KBM-7 (cell line): Measurements from ENCODE around the gene TOMM70.
"Not testable (repeated sequence)": the region's sequence is repeated elsewhere in the genome, so short reads cannot be mapped to it uniquely, and the experiment has no call there.

Experiments
- DNase-seq: peaks from one replicate; pipeline ENCODE4 v3.0.0-alpha.2; 2015
- in situ Hi-C: fragments of 300-500 bp; cut with MboI; formaldehyde crosslinking; loops from 2 replicates; pipeline ENCODE4 v1.14.3; 2020; ENCODE audit warnings: low sequenced_read_pairs, low pct_unique_long_range_greater_than_20kb, mixed read lengths

TOMM70 gene

GRCh38 chr3:100400780-100401673, at the start of gene TOMM70, which contains the start of gene LNP1:
TSS of gene TOMM70 (minus strand) at chr3:100401089. CDS start at chr3:100400949, 140 bp downstream.
TSS of gene LNP1 (plus strand) at chr3:100401539. CDS start at chr3:100429730, 28,191 bp downstream.
- DNase-seq, result peak; percentile 96
- in situ Hi-C loops, result no loop called here

- in situ Hi-C loops, result no loop called here
- no peak for DNase-seq
Observed at GRCh38 chr3:100449214-100449613, 48.3 kb upstream of the TOMM70 start.

GRCh38 chr3:100448079-100448478, 47.2 kb upstream of the TOMM70 start:
- no peak for DNase-seq
- in situ Hi-C loops, result no loop called here

- in situ Hi-C loops, DNase-seq: not testable (repeated sequence)
Observed at GRCh38 chr3:100447067-100447466, 46.2 kb upstream of the TOMM70 start.

- in situ Hi-C loops, result no loop called here
- DNase-seq, result no peak
Observed at GRCh38 chr3:100443690-100444089, 42.8 kb upstream of the TOMM70 start.

GRCh38 chr3:100440895-100441294, 40.0 kb upstream of the TOMM70 start:
- in situ Hi-C loops, result no loop called here
- DNase-seq, result no peak

GRCh38 chr3:100438623-100438974, 37.7 kb upstream of the TOMM70 start:
- in situ Hi-C loops, result no loop called here

GRCh38 chr3:100437721-100438622, 37.1 kb upstream of the TOMM70 start:
- in situ Hi-C loops, result no loop called here
- DNase-seq, result no peak

More at GRCh38 chr3:100438623-100438974, 37.7 kb upstream of the TOMM70 start:
- no peak for DNase-seq

GRCh38 chr3:100436951-100437350, 36.1 kb upstream of the TOMM70 start:
- in situ Hi-C loops, result no loop called here
- DNase-seq, result no peak

GRCh38 chr3:100429187-100429716, 28.4 kb upstream of the TOMM70 start:
- in situ Hi-C loops, result no loop called here
- no peak for DNase-seq

- in situ Hi-C loops, result no loop called here
- DNase-seq, result no peak
Observed at GRCh38 chr3:100427699-100428098, 26.8 kb upstream of the TOMM70 start.

- in situ Hi-C loops, result no loop called here
Observed at GRCh38 chr3:100426067-100426682, 25.3 kb upstream of the TOMM70 start.

GRCh38 chr3:100425316-100425715, 24.4 kb upstream of the TOMM70 start:
- in situ Hi-C loops, result no loop called here
- DNase-seq, result no peak

More at GRCh38 chr3:100426067-100426682, 25.3 kb upstream of the TOMM70 start:
- DNase-seq, result no peak

GRCh38 chr3:100424261-100424660, 23.4 kb upstream of the TOMM70 start:
- no peak for DNase-seq
- in situ Hi-C loops, result no loop called here

- in situ Hi-C loops, result no loop called here
- no peak for DNase-seq
Observed at GRCh38 chr3:100423611-100424010, 22.7 kb upstream of the TOMM70 start.

GRCh38 chr3:100420885-100421284, 20.0 kb upstream of the TOMM70 start:
- DNase-seq, result no peak
- in situ Hi-C loops, result no loop called here

- DNase-seq, result peak; percentile 51
- in situ Hi-C loops, result no loop called here
Observed at GRCh38 chr3:100419406-100419805, 18.5 kb upstream of the TOMM70 start.

GRCh38 chr3:100416863-100417262, 16.0 kb upstream of the TOMM70 start:
- in situ Hi-C loops, result no loop called here
- no peak for DNase-seq

- in situ Hi-C loops, result no loop called here
- DNase-seq, result no peak
Observed at GRCh38 chr3:100416176-100416575, 15.3 kb upstream of the TOMM70 start.
